Liver (tissue), 9 donors: ENCODE data around the gene PDZD2. TPM values are rescaled to one million over a fixed set of nuclear protein-coding genes. Genes with fewer than 3 reads are reported as not detected.

Source experiments
- DNase-seq: peaks from one replicate; pipeline ENCODE4 v3.0.0-alpha.2; 2017; ENCODE audit warnings: low spot score
- H3K27ac ChIP-seq, 2 donors: one replicate each; pipeline ENCODE4 v1.7.0; 2013; ENCODE audit warnings: inconsistent platforms in 2 of 2, low read length in 2 of 2, control low read depth in 1 of 2, low read depth in 1 of 2, mild to moderate bottlenecking in 1 of 2
- H3K27me3 ChIP-seq, 4 donors: one replicate each; pipeline versions ENCODE4 v1.6.1 to v1.7.0; 2013; ENCODE audit warnings: low read length in 3 of 4, inconsistent platforms in 1 of 4, mild to moderate bottlenecking in 1 of 4, moderate library complexity in 1 of 4; ENCODE audit not compliant: control insufficient read depth in 4 of 4, insufficient read depth in 4 of 4
- H3K36me3 ChIP-seq, 4 donors: one replicate each; pipeline versions ENCODE4 v1.6.1 to v1.7.0; 2013; ENCODE audit warnings: low read length in 3 of 4, mild to moderate bottlenecking in 3 of 4, low read depth in 1 of 4, moderate library complexity in 1 of 4; ENCODE audit not compliant: control insufficient read depth in 4 of 4, insufficient read depth in 3 of 4
- H3K4me1 ChIP-seq, 4 donors: one replicate each; pipeline versions ENCODE4 v1.6.1 to v1.7.0; 2013; ENCODE audit warnings: low read length in 3 of 4, mild to moderate bottlenecking in 3 of 4, moderate library complexity in 1 of 4; ENCODE audit not compliant: control insufficient read depth in 4 of 4, insufficient read depth in 4 of 4
- H3K4me3 ChIP-seq, 3 donors: one replicate each; pipeline versions ENCODE4 v1.6.1 to v1.7.0; 2013; ENCODE audit warnings: low read length in 3 of 3, control low read depth in 1 of 3, low read depth in 1 of 3, mild to moderate bottlenecking in 1 of 3
- H3K9ac ChIP-seq, 2 donors: one replicate each; pipeline ENCODE4 v1.7.0; 2013; ENCODE audit warnings: low read length in 2 of 2, mild to moderate bottlenecking in 2 of 2, moderate library complexity in 2 of 2, control low read depth in 1 of 2, low read depth in 1 of 2
- H3K9me3 ChIP-seq, 4 donors: one replicate each; pipeline versions ENCODE4 v1.6.1 to v1.7.0; 2013; ENCODE audit warnings: low read length in 3 of 4; ENCODE audit not compliant: control insufficient read depth in 4 of 4
- CTCF ChIP-seq: fragments of 150-350 bp; IDR thresholded peaks from 2 replicates; pipeline ENCODE4 v1.5.1; 2017; ENCODE audit warnings: improper control_type of control experiment, low read depth, low read length; ENCODE audit not compliant: missing input control
- EGR1 ChIP-seq, 2 donors: IDR thresholded peaks; 2 replicates each; pipeline ENCODE4 v1.6.1; 2016 to 2018; ENCODE audit warnings: antibody characterized with exemption in 2 of 2, low read depth in 2 of 2
- FOXA1 ChIP-seq: IDR thresholded peaks from 2 replicates; pipeline ENCODE4 v1.6.1; 2016; ENCODE audit warnings: antibody characterized with exemption
- FOXA2 ChIP-seq: IDR thresholded peaks from 2 replicates; pipeline ENCODE4 v1.6.1; 2016; ENCODE audit warnings: antibody characterized with exemption
- GABPA ChIP-seq, 2 donors: IDR thresholded peaks in 1 of 2; conservative IDR thresholded peaks in 1 of 2; 2 replicates each; pipeline ENCODE4 v1.6.1; 2016; ENCODE audit warnings: antibody characterized with exemption in 2 of 2, mild to moderate bottlenecking in 1 of 2, moderate library complexity in 1 of 2
- HNF4A ChIP-seq, 2 donors: conservative IDR thresholded peaks; 2 replicates each; pipeline ENCODE4 v1.6.1; 2016; ENCODE audit warnings: antibody characterized with exemption in 2 of 2, mild to moderate bottlenecking in 2 of 2
- JUND ChIP-seq, 2 donors: IDR thresholded peaks; 2 replicates each; pipeline ENCODE4 v1.6.1; 2016; ENCODE audit warnings: antibody characterized with exemption in 2 of 2
- MAX ChIP-seq: IDR thresholded peaks from 2 replicates; pipeline ENCODE4 v1.6.1; 2016; ENCODE audit warnings: antibody characterized with exemption
- NR2F2 ChIP-seq: IDR thresholded peaks from 2 replicates; pipeline ENCODE4 v1.6.1; 2016; ENCODE audit warnings: antibody characterized with exemption
- RAD21 ChIP-seq, 2 donors: IDR thresholded peaks; 2 replicates each; pipeline ENCODE4 v1.6.1; 2016; ENCODE audit warnings: antibody characterized with exemption in 2 of 2, mild to moderate bottlenecking in 2 of 2
- REST ChIP-seq: IDR thresholded peaks from 2 replicates; pipeline ENCODE4 v1.6.1; 2016; ENCODE audit warnings: antibody characterized with exemption, mild to moderate bottlenecking
- RXRA ChIP-seq, 2 donors: IDR thresholded peaks; 2 replicates each; pipeline ENCODE4 v1.6.1; 2017 to 2018; ENCODE audit warnings: antibody characterized with exemption in 2 of 2, mild to moderate bottlenecking in 1 of 2
- SP1 ChIP-seq: IDR thresholded peaks from 2 replicates; pipeline ENCODE4 v1.6.1; 2018; ENCODE audit warnings: antibody characterized with exemption, mild to moderate bottlenecking
- TAF1 ChIP-seq: conservative IDR thresholded peaks from 2 replicates; pipeline ENCODE4 v1.6.1; 2016; ENCODE audit warnings: antibody characterized with exemption, mild to moderate bottlenecking
- YY1 ChIP-seq: IDR thresholded peaks from 2 replicates; pipeline ENCODE4 v1.6.1; 2016; ENCODE audit warnings: antibody characterized with exemption, mild to moderate bottlenecking
- WGBS: extraction: QIAGEN DNeasy Blood & Tissue Kit; methylation state at CpG from one replicate; pipeline ENCODE4 v1.1.7; 2013; 5-methylcytosine and 5-hydroxymethylcytosine counted together
- polyA plus RNA-seq, 2 donors: library from polyadenylated mRNA; stranded (reverse) in 1 of 2; unstranded in 1 of 2; fragments of 200-250 nt in 1 of 2; fragments of >200 nt in 1 of 2; fragmentation: Nextera tagmentation in 1 of 2; extraction: Ambion mirVana in 1 of 2; gene quantifications; one replicate each; pipeline versions ENCODE4 v1.2.1 to v1.2.3, GENCODE V29; 2013 to 2015
- total RNA-seq, 2 donors: library from RNA; depleted of rRNA; stranded (reverse); fragments of >200 nt; gene quantifications; one replicate each; pipeline ENCODE4 v1.2.3, GENCODE V29; 2014
- TF ChIP-seq, protein P1 (sequence below): IDR thresholded peaks from 2 replicates; pipeline ENCODE4 v1.6.1; 2016; ENCODE audit warnings: antibody characterized with exemption
- TF ChIP-seq, protein P2 (sequence below): IDR thresholded peaks from 2 replicates; pipeline ENCODE4 v1.6.1; 2016; ENCODE audit warnings: antibody characterized with exemption
- donor health status: healthy.
- donor health status: healthy.
- donor health status: healthy.
- donor health status: healthy.
- donor health status: healthy.

PDZD2 gene
- total and polyA plus RNA-seq, 4 donors, result 0.27 to 1.1 (median 0.54) TPM

- 89% methylated on average over 6 of the region's 6 CpGs for WGBS
- Histone ChIP-seq H3K27me3 (no peaks in the 10 kb centered on the region), H3K9ac (no peak overlapping the region), H3K27ac (no peak overlapping the region), H3K36me3 (peaks cover 0 to 2% (median 0%) of the 10 kb centered on the region in 4 donors), H3K4me3 (no peak overlapping the region), H3K4me1 (peaks cover 8 to 45% (median 31%) of the 10 kb centered on the region in 4 donors), H3K9me3 (no peaks in the 10 kb centered on the region)
- DNase-seq, result no peak
- TF ChIP-seq RXRA (IDR thresholded peaks at IDR 0.05) (no peak), GABPA (IDR thresholded peaks at IDR 0.05 in 1 of 2, conservative IDR thresholded peaks at IDR 0.05 in 1 of 2) (no peak), EGR1 (IDR thresholded peaks at IDR 0.05; ENCODE audit: low read depth in 2 of 2) (no peak), FOXA2 (no peak), SP1 (no peak), TAF1 (no peak), REST (no peak), CTCF (no peak), YY1 (no peak), MAX (no peak), NR2F2 (no peak), FOXA1 (no peak), RAD21 (IDR thresholded peaks at IDR 0.05) (no peak), JUND (IDR thresholded peaks at IDR 0.05) (no peak)
- TF ChIP-seq, protein P1, sequence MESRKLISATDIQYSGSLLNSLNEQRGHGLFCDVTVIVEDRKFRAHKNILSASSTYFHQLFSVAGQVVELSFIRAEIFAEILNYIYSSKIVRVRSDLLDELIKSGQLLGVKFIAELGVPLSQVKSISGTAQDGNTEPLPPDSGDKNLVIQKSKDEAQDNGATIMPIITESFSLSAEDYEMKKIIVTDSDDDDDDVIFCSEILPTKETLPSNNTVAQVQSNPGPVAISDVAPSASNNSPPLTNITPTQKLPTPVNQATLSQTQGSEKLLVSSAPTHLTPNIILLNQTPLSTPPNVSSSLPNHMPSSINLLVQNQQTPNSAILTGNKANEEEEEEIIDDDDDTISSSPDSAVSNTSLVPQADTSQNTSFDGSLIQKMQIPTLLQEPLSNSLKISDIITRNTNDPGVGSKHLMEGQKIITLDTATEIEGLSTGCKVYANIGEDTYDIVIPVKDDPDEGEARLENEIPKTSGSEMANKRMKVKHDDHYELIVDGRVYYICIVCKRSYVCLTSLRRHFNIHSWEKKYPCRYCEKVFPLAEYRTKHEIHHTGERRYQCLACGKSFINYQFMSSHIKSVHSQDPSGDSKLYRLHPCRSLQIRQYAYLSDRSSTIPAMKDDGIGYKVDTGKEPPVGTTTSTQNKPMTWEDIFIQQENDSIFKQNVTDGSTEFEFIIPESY, result no peak
- TF ChIP-seq, protein P2, sequence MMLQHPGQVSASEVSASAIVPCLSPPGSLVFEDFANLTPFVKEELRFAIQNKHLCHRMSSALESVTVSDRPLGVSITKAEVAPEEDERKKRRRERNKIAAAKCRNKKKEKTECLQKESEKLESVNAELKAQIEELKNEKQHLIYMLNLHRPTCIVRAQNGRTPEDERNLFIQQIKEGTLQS, result no peak
Measured at GRCh38 chr5:32151198-32151597, 512.3 kb downstream of the PDZD2 start.

- WGBS, result 19% methylated on average over 3 of the region's 3 CpGs
- peaks cover 0 to 2% (median 0%) of the 10 kb centered on the region in 4 donors for H3K36me3 ChIP-seq
- H3K9ac ChIP-seq, result no peak overlapping the region
- H3K9me3 ChIP-seq, result no peaks in the 10 kb centered on the region
- peak overlapping the region; percentile 27 to 49 for H3K27ac ChIP-seq
- H3K4me1 ChIP-seq, result peaks cover 9 to 40% (median 20%) of the 10 kb centered on the region in 4 donors
- no peaks in the 10 kb centered on the region for H3K27me3 ChIP-seq
- H3K4me3 ChIP-seq, result no peak overlapping the region
- TF ChIP-seq HNF4A (conservative IDR thresholded peaks at IDR 0.05) (no peak), RXRA (IDR thresholded peaks at IDR 0.05) (peak; percentile 82 to 90), RAD21 (IDR thresholded peaks at IDR 0.05) (peak in 1 of 2 donors; percentile 34), SP1 (peak; percentile 47), NR2F2 (peak; percentile 74)
- TF ChIP-seq, protein P2, result no peak
- TF ChIP-seq, protein P1, result no peak
- DNase-seq, result no peak
Measured at GRCh38 chr5:32153723-32154122, 514.8 kb downstream of the PDZD2 start.
